ENCODE results near the gene LEMD2. TPM values are rescaled to one million over a fixed set of nuclear protein-coding genes. Genes with fewer than 3 reads are reported as not detected.

Gene LEMD2
- polyA plus RNA-seq, 1 of the 3 experiments (the other 2 are of a cell fraction), result 56.5 TPM

DNA sequence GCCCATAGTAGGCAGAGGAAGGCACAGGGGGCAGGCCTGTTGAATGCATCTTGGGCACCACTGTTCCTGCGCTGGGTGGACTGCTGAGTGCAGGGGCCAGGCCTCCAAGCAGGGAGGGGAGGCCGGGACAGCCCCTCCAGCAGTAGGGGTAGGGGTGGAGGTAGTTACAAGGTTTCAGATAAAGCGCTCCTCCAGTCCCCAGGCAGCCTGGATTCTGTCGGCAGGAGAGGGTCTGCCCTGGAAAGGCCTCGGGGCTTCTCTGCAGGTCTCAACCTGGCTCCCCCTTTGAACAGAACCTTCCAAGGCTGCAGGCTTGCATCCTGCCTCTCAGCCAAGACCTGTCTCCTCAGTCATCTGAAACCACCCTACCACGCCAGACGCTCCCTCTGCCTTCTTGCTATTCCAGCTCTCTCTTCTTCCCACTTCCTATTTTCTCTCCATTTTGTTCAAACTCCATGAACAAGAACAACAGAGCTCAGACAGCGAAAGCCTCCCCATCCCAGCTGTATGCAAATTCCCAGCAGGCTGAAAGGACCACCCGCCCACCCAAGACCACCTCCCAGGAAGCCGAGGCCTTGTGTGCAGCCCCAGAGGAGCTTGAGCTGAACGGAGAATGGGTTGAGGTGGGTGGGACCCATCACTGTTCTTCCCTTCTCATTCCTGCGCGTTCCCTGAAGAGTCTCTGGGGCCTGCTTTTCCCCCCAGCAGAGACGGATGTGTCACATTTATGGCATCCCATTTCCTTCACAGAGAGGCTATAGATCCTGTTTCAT lies 13.4 kb upstream of the LEMD2 start:
- no peaks in the 10 kb centered on the region for H4K20me1 ChIP-seq (ENCODE audit: insufficient read depth)
- no peak overlapping the region for H3K9ac ChIP-seq
- H3F3A ChIP-seq (replicated peaks; ENCODE audit: insufficient read depth), result no peaks in the 10 kb centered on the region
- no peaks in the 10 kb centered on the region for H3K36me3 ChIP-seq (replicated peaks in 1 of 2; ENCODE audit: control insufficient read depth in 1 of 2, insufficient read depth in 2 of 2, low read length in 1 of 2)
- H2AFZ ChIP-seq (ENCODE audit: low read depth), result no peak overlapping the region
- peaks cover 3% of the 10 kb centered on the region; the same call in 1 of the 2 replicates for H3K27me3 ChIP-seq (ENCODE audit: insufficient read depth)
- H3K27ac ChIP-seq (ENCODE audit: low read depth in 2 of 2, low read length in 1 of 2), result no peak overlapping the region
- no peak overlapping the region for H3K4me2 ChIP-seq
- no peaks in the 10 kb centered on the region for H3K9me3 ChIP-seq
- ChIA-PET POLR2A (no interaction called here), CTCF (interaction anchor here (0.9 to 1.5 kb wide), 5 partner anchors 24 to 253 kb away, joined by 3 to 6 read pairs (median 4); no protein-coding TSS in a partner anchor)
- TF ChIP-seq SIN3A (IDR thresholded peaks at IDR 0.05; ENCODE audit: borderline replicate concordance, low read depth, low read length), result no peak
- TF ChIP-seq TEAD4 (IDR thresholded peaks at IDR 0.05; ENCODE audit: borderline replicate concordance, insufficient read depth), result no peak
- TF ChIP-seq RCOR1 (IDR thresholded peaks at IDR 0.05; ENCODE audit: low read length), result no peak
- no peak for TF ChIP-seq NFIC (IDR thresholded peaks at IDR 0.05; ENCODE audit: borderline replicate concordance)
- no peak for TF ChIP-seq RFX5 (IDR thresholded peaks at IDR 0.05; ENCODE audit: low read length)
- TF ChIP-seq, protein P1, sequence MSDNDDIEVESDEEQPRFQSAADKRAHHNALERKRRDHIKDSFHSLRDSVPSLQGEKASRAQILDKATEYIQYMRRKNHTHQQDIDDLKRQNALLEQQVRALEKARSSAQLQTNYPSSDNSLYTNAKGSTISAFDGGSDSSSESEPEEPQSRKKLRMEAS (IDR thresholded peaks at IDR 0.05; ENCODE audit: low read depth), result no peak
- TF ChIP-seq RAD21 (IDR thresholded peaks at IDR 0.05; ENCODE audit: low read length), result no peak
- no peak for TF ChIP-seq JUND (IDR thresholded peaks at IDR 0.05)
- no peak for TF ChIP-seq FOXJ3 (CRISPR knock-in tag; IDR thresholded peaks at IDR 0.05)
- no peak for TF ChIP-seq SMC3 (IDR thresholded peaks at IDR 0.05; ENCODE audit: low read depth, low read length)
- TF ChIP-seq EP300 (IDR thresholded peaks at IDR 0.05; ENCODE audit: borderline replicate concordance in 1 of 2, low read depth in 1 of 2, low read length in 1 of 2), result no peak
- TF ChIP-seq, protein P2, sequence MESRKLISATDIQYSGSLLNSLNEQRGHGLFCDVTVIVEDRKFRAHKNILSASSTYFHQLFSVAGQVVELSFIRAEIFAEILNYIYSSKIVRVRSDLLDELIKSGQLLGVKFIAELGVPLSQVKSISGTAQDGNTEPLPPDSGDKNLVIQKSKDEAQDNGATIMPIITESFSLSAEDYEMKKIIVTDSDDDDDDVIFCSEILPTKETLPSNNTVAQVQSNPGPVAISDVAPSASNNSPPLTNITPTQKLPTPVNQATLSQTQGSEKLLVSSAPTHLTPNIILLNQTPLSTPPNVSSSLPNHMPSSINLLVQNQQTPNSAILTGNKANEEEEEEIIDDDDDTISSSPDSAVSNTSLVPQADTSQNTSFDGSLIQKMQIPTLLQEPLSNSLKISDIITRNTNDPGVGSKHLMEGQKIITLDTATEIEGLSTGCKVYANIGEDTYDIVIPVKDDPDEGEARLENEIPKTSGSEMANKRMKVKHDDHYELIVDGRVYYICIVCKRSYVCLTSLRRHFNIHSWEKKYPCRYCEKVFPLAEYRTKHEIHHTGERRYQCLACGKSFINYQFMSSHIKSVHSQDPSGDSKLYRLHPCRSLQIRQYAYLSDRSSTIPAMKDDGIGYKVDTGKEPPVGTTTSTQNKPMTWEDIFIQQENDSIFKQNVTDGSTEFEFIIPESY (IDR thresholded peaks at IDR 0.05; ENCODE audit: borderline replicate concordance, low read depth), result no peak
- no peak for TF ChIP-seq CTCF (IDR thresholded peaks at IDR 0.05)
- TF ChIP-seq, protein P3, sequence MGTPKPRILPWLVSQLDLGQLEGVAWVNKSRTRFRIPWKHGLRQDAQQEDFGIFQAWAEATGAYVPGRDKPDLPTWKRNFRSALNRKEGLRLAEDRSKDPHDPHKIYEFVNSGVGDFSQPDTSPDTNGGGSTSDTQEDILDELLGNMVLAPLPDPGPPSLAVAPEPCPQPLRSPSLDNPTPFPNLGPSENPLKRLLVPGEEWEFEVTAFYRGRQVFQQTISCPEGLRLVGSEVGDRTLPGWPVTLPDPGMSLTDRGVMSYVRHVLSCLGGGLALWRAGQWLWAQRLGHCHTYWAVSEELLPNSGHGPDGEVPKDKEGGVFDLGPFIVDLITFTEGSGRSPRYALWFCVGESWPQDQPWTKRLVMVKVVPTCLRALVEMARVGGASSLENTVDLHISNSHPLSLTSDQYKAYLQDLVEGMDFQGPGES (IDR thresholded peaks at IDR 0.05; ENCODE audit: low read depth, low read length), result no peak
- TF ChIP-seq RXRA (IDR thresholded peaks at IDR 0.05; ENCODE audit: borderline replicate concordance, low read depth), result no peak
- TF ChIP-seq MEF2A (IDR thresholded peaks at IDR 0.05; ENCODE audit: borderline replicate concordance, low read depth), result no peak
- no peak for TF ChIP-seq GABPA (IDR thresholded peaks at IDR 0.05; ENCODE audit: low read depth)
- TF ChIP-seq POLR2AphosphoS5 (IDR thresholded peaks at IDR 0.05; ENCODE audit: low read depth, low read length), result no peak
- DNase-seq, result no peak
- 71% methylated on average over 11 of the region's 14 CpGs for WGBS (ENCODE audit: low lambda C conversion rate)
- H3K4me3 ChIP-seq (ENCODE audit: low read depth in 2 of 2, low read length in 1 of 2), result no peak overlapping the region
- H3K9me2 ChIP-seq, result no peaks in the 10 kb centered on the region
- no peaks in the 10 kb centered on the region for H3K79me2 ChIP-seq (ENCODE audit: insufficient read depth)
- H3K4me1 ChIP-seq (ENCODE audit: control insufficient read depth in 1 of 2, insufficient read depth in 2 of 2, low read depth in 1 of 2, low read length in 1 of 2), result peaks cover 0 to 23% of the 10 kb centered on the region in 2 experiments; a peak in 1 of 4 replicates
